NK-92 (cell line): ENCODE results near the gene PLSCR5.

Source experiments
- DNase-seq: peaks from one replicate; lab custom pipeline; 2025; ENCODE audit not compliant: unreplicated experiment; lab: John Stamatoyannopoulos, UW

PLSCR5 gene

GRCh38 chr3:146605106-146605505, at the start of gene PLSCR5:
TSS of gene PLSCR5 (minus strand) at chr3:146605346. CDS start at chr3:146605212, 134 bp downstream.
- DNase-seq: no peak

- DNase-seq: no peak
Observed at GRCh38 chr3:146653978-146654377, 48.8 kb upstream of the PLSCR5 start.

GRCh38 chr3:146650691-146651442, 45.7 kb upstream of the PLSCR5 start:
- no peak for DNase-seq

- DNase-seq: no peak
Observed at GRCh38 chr3:146646261-146646660, 41.1 kb upstream of the PLSCR5 start.

- no peak for DNase-seq
Observed at GRCh38 chr3:146640955-146641867, 36.1 kb upstream of the PLSCR5 start.

GRCh38 chr3:146640361-146640760, 35.2 kb upstream of the PLSCR5 start:
- DNase-seq: no peak

- no peak for DNase-seq
Observed at GRCh38 chr3:146638718-146639117, 33.6 kb upstream of the PLSCR5 start.

- DNase-seq: no peak
Observed at GRCh38 chr3:146637871-146638270, 32.7 kb upstream of the PLSCR5 start.

- no peak for DNase-seq
Observed at GRCh38 chr3:146636881-146637280, 31.7 kb upstream of the PLSCR5 start.

- DNase-seq: no peak
Observed at GRCh38 chr3:146634346-146634745, 29.2 kb upstream of the PLSCR5 start.

GRCh38 chr3:146628671-146629070, 23.5 kb upstream of the PLSCR5 start:
- no peak for DNase-seq

- no peak for DNase-seq
Observed at GRCh38 chr3:146626403-146627122, 21.4 kb upstream of the PLSCR5 start.

GRCh38 chr3:146625186-146625775, 20.1 kb upstream of the PLSCR5 start:
- no peak for DNase-seq

- DNase-seq: no peak
Observed at GRCh38 chr3:146621723-146622122, 16.6 kb upstream of the PLSCR5 start.

- no peak for DNase-seq
Observed at GRCh38 chr3:146612015-146612414, 6.9 kb upstream of the PLSCR5 start.

GRCh38 chr3:146611096-146611495, 6.0 kb upstream of the PLSCR5 start:
- no peak for DNase-seq

- DNase-seq: no peak
Observed at GRCh38 chr3:146598535-146598934, 6.6 kb downstream of the PLSCR5 start.

GRCh38 chr3:146594843-146595482, 10.2 kb downstream of the PLSCR5 start:
- DNase-seq: no peak

GRCh38 chr3:146593776-146594175, 11.4 kb downstream of the PLSCR5 start:
- no peak for DNase-seq

GRCh38 chr3:146590521-146590920, 14.6 kb downstream of the PLSCR5 start:
- no peak for DNase-seq
